ENCODE measurements around the gene ARAF.

The ARAF gene

DNA sequence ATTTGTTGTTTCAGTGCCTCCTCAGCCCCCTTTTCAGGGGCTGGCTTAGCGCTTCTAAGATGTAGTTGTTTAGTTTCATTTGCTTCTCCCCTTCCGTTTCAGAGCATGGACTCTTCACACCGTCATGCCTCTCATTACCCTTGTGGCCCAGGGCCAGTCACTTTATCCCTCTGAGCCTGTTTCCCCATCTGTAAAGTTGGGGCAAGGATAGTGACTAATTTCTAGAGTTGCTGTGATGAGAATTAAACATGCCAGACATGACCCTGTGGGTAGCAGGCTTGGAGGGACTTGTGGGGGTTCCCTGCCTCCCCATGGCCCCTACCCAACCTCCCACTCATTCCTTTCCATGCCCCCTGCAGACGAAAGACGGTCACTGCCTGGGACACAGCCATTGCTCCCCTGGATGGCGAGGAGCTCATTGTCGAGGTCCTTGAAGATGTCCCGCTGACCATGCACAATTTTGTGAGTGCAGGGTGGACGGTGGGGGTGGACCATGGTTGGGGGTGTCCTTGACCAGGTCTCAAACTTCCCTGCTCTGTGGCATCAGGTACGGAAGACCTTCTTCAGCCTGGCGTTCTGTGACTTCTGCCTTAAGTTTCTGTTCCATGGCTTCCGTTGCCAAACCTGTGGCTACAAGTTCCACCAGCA is 3.6 kb downstream of the ARAF start:
- no peak for ATAC-seq
- TF ChIP-seq PPARA (CRISPR knock-in tag; IDR thresholded peaks at IDR 0.05; ENCODE audit: borderline replicate concordance): no peak
- TF ChIP-seq ZFP3 (CRISPR knock-in tag; IDR thresholded peaks at IDR 0.05): no peak
- TF ChIP-seq ZNF8 (CRISPR knock-in tag; IDR thresholded peaks at IDR 0.05): no peak
- no peak for TF ChIP-seq ZNF565 (CRISPR knock-in tag; conservative IDR thresholded peaks at IDR 0.05; ENCODE audit: low read depth)
- TF ChIP-seq BACH2 (CRISPR knock-in tag; IDR thresholded peaks at IDR 0.05; ENCODE audit: borderline replicate concordance): no peak
- TF ChIP-seq, protein P1, sequence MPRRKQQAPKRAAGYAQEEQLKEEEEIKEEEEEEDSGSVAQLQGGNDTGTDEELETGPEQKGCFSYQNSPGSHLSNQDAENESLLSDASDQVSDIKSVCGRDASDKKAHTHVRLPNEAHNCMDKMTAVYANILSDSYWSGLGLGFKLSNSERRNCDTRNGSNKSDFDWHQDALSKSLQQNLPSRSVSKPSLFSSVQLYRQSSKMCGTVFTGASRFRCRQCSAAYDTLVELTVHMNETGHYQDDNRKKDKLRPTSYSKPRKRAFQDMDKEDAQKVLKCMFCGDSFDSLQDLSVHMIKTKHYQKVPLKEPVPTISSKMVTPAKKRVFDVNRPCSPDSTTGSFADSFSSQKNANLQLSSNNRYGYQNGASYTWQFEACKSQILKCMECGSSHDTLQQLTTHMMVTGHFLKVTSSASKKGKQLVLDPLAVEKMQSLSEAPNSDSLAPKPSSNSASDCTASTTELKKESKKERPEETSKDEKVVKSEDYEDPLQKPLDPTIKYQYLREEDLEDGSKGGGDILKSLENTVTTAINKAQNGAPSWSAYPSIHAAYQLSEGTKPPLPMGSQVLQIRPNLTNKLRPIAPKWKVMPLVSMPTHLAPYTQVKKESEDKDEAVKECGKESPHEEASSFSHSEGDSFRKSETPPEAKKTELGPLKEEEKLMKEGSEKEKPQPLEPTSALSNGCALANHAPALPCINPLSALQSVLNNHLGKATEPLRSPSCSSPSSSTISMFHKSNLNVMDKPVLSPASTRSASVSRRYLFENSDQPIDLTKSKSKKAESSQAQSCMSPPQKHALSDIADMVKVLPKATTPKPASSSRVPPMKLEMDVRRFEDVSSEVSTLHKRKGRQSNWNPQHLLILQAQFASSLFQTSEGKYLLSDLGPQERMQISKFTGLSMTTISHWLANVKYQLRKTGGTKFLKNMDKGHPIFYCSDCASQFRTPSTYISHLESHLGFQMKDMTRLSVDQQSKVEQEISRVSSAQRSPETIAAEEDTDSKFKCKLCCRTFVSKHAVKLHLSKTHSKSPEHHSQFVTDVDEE (CRISPR knock-in tag; IDR thresholded peaks at IDR 0.05): no peak
- no peak for TF ChIP-seq TOX (CRISPR knock-in tag; IDR thresholded peaks at IDR 0.05; ENCODE audit: borderline replicate concordance)
- TF ChIP-seq CSDC2 (CRISPR knock-in tag; IDR thresholded peaks at IDR 0.05): no peak
- no peak for TF ChIP-seq SNAI2 (CRISPR knock-in tag; IDR thresholded peaks at IDR 0.05)
- TF ChIP-seq PATZ1 (CRISPR knock-in tag; IDR thresholded peaks at IDR 0.05; ENCODE audit: borderline replicate concordance): no peak

DNA sequence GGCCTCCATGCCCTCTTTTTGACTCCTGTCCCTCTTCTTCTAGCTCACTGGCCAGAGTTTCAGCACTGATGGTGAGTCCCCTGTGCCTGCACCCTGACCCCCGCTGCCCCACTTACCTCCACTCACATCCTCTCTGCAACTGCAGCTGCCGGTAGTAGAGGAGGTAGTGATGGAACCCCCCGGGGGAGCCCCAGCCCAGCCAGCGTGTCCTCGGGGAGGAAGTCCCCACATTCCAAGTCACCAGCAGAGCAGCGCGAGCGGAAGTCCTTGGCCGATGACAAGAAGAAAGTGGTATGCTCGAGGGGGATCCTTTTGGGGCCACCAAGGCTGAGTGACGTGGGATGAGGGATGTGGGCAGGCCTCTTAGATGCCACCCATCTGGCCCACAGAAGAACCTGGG is 5.8 kb downstream of the ARAF start:
- no peak for ATAC-seq
- TF ChIP-seq PATZ1 (CRISPR knock-in tag; IDR thresholded peaks at IDR 0.05; ENCODE audit: borderline replicate concordance): no peak
- no peak for TF ChIP-seq ZFP30 (CRISPR knock-in tag; IDR thresholded peaks at IDR 0.05)
- TF ChIP-seq ZC3H10 (CRISPR knock-in tag; IDR thresholded peaks at IDR 0.05): no peak
- no peak for TF ChIP-seq CSDC2 (CRISPR knock-in tag; IDR thresholded peaks at IDR 0.05)
- TF ChIP-seq TCF4 (CRISPR knock-in tag; IDR thresholded peaks at IDR 0.05; ENCODE audit: borderline replicate concordance): no peak
- TF ChIP-seq SNAI2 (CRISPR knock-in tag; IDR thresholded peaks at IDR 0.05): no peak
- TF ChIP-seq RARB (CRISPR knock-in tag; IDR thresholded peaks at IDR 0.05): no peak
- TF ChIP-seq BACH2 (CRISPR knock-in tag; IDR thresholded peaks at IDR 0.05; ENCODE audit: borderline replicate concordance): no peak
- TF ChIP-seq ARNTL (CRISPR knock-in tag; IDR thresholded peaks at IDR 0.05; ENCODE audit: borderline replicate concordance, low read depth): no peak
- TF ChIP-seq, protein P2, sequence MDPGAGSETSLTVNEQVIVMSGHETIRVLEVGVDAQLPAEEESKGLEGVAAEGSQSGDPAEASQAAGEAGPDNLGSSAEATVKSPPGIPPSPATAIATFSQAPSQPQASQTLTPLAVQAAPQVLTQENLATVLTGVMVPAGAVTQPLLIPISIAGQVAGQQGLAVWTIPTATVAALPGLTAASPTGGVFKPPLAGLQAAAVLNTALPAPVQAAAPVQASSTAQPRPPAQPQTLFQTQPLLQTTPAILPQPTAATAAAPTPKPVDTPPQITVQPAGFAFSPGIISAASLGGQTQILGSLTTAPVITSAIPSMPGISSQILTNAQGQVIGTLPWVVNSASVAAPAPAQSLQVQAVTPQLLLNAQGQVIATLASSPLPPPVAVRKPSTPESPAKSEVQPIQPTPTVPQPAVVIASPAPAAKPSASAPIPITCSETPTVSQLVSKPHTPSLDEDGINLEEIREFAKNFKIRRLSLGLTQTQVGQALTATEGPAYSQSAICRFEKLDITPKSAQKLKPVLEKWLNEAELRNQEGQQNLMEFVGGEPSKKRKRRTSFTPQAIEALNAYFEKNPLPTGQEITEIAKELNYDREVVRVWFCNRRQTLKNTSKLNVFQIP (CRISPR knock-in tag; IDR thresholded peaks at IDR 0.05; ENCODE audit: borderline replicate concordance, low read depth): no peak
- no peak for TF ChIP-seq ZNF8 (CRISPR knock-in tag; IDR thresholded peaks at IDR 0.05)

GRCh38 chrX:47568656-47569295 is 7.8 kb downstream of the ARAF start:
- TF ChIP-seq ZFP30 (CRISPR knock-in tag; IDR thresholded peaks at IDR 0.05): peak; percentile 39; the same call in 1 of the 2 replicates
- TF ChIP-seq ESRRG (CRISPR knock-in tag; IDR thresholded peaks at IDR 0.05): no peak
- TF ChIP-seq ZFP3 (CRISPR knock-in tag; IDR thresholded peaks at IDR 0.05): no peak
- TF ChIP-seq, protein P2 (CRISPR knock-in tag; IDR thresholded peaks at IDR 0.05; ENCODE audit: borderline replicate concordance, low read depth): no peak
- peak; percentile 55 for ATAC-seq

Measured in SK-N-SH treated with all-trans-retinoic acid at 6 μM for 48 hours (cell line).